Neural cell (in vitro differentiated cells): Measurements from ENCODE around the gene STON2. TPM values are rescaled to one million over a fixed set of nuclear protein-coding genes. Genes with fewer than 3 reads are reported as not detected.

Source experiments
- H2AFZ ChIP-seq: fragments of 200-600, 300-800 bp; sonication (generic), shearing (Covaris generic); 2 replicates; pipeline ENCODE4 v1.6.0; 2014; ENCODE audit warnings: low read depth, mild to moderate bottlenecking, antibody characterized with exemption, low read length, moderate library complexity
- H3F3A ChIP-seq: fragments of 200-600 bp; shearing (Covaris generic); 2 replicates; pipeline ENCODE4 v1.6.1; 2016; ENCODE audit warnings: mild to moderate bottlenecking, moderate library complexity, mixed read lengths, antibody characterized with exemption, low read length; ENCODE audit not compliant: insufficient read depth, poor library complexity, severe bottlenecking
- H3K27ac ChIP-seq: fragments of 200-600, 300-800 bp; sonication (generic), shearing (Covaris generic); 2 replicates; pipeline ENCODE4 v1.5.1; 2014; ENCODE audit warnings: mild to moderate bottlenecking, low read length, moderate library complexity
- H3K27me3 ChIP-seq: fragments of 300-800, 200-600 bp; sonication (generic), shearing (Covaris generic); 2 replicates; pipeline ENCODE4 v1.6.0; 2014; ENCODE audit warnings: mild to moderate bottlenecking, low read depth, low read length, moderate library complexity; ENCODE audit not compliant: insufficient read depth
- H3K36me3 ChIP-seq: fragments of 300-800, 200-600 bp; sonication (generic), shearing (Covaris generic); 2 replicates; pipeline ENCODE4 v1.5.1; 2014; ENCODE audit warnings: mild to moderate bottlenecking, antibody characterized with exemption, low read length, moderate library complexity; ENCODE audit not compliant: insufficient read depth
- H3K4me2 ChIP-seq: fragments of 300-800, 200-600 bp; sonication (generic), shearing (Covaris generic); 2 replicates; pipeline ENCODE4 v1.6.0; 2014; ENCODE audit warnings: mild to moderate bottlenecking, low read length
- H3K4me3 ChIP-seq: fragments of 300-800, 200-600 bp; sonication (generic), shearing (Covaris generic); 2 replicates; pipeline ENCODE4 v1.5.1; 2014; ENCODE audit warnings: mild to moderate bottlenecking, low read length, moderate library complexity
- H3K79me2 ChIP-seq: fragments of 200-600 bp; shearing (Covaris generic); replicated peaks from 2 replicates; pipeline ENCODE4 v1.6.0; 2014; ENCODE audit warnings: mild to moderate bottlenecking, low read length, moderate library complexity; ENCODE audit not compliant: insufficient read depth
- H3K9ac ChIP-seq: fragments of 300-800, 200-600 bp; sonication (generic), shearing (Covaris generic); 2 replicates; pipeline ENCODE4 v1.6.1; 2016; ENCODE audit warnings: mild to moderate bottlenecking, low read length, mixed read lengths
- H3K9me2 ChIP-seq: fragments of 200-600 bp; shearing (Covaris generic); 2 replicates; pipeline ENCODE4 v1.6.1; 2016; ENCODE audit warnings: mild to moderate bottlenecking, low read length, mixed read lengths; ENCODE audit not compliant: insufficient read depth
- H3K9me3 ChIP-seq: fragments of 200-600, 300-800 bp; sonication (generic), shearing (Covaris generic); 2 replicates; pipeline ENCODE4 v1.6.1; 2016; ENCODE audit warnings: mild to moderate bottlenecking, mixed run types, low read length, moderate library complexity, mixed read lengths
- H4K20me1 ChIP-seq: fragments of 200-600 bp; shearing (Covaris generic); 2 replicates; pipeline ENCODE4 v1.6.1; 2016; ENCODE audit warnings: mild to moderate bottlenecking, mixed run types; ENCODE audit not compliant: insufficient read depth
- CTCF ChIP-seq: fragments of 450-650 bp; IDR thresholded peaks from 2 replicates; pipeline ENCODE4 v1.5.1; 2014; ENCODE audit warnings: antibody characterized with exemption, mild to moderate bottlenecking, moderate library complexity; ENCODE audit not compliant: poor library complexity, severe bottlenecking
- EZH2 ChIP-seq: fragments of 200-600, 300-800 bp; shearing (Covaris generic), sonication (generic); IDR thresholded peaks from 2 replicates; pipeline ENCODE4 v1.6.1; 2014; ENCODE audit warnings: antibody characterized with exemption, low read length, borderline replicate concordance, mild to moderate bottlenecking; ENCODE audit not compliant: insufficient read depth, poor library complexity, severe bottlenecking
- MXI1 ChIP-seq: fragments of 450-650 bp; conservative IDR thresholded peaks from 2 replicates; pipeline ENCODE4 v1.6.1; 2014; ENCODE audit warnings: antibody characterized with exemption, mild to moderate bottlenecking; ENCODE audit not compliant: poor library complexity, severe bottlenecking
- POLR2AphosphoS5 ChIP-seq: IDR thresholded peaks from 2 replicates; pipeline ENCODE4 v1.6.1; 2012
- RAD21 ChIP-seq: fragments of 450-650 bp; conservative IDR thresholded peaks from 2 replicates; pipeline ENCODE4 v1.6.1; 2014; ENCODE audit warnings: antibody characterized with exemption, mild to moderate bottlenecking, moderate library complexity
- REST ChIP-seq: IDR thresholded peaks from 2 replicates; pipeline ENCODE4 v1.6.1; 2012; ENCODE audit warnings: borderline replicate concordance
- SMC3 ChIP-seq: fragments of 450-650 bp; conservative IDR thresholded peaks from 2 replicates; pipeline ENCODE4 v1.6.1; 2014; ENCODE audit warnings: antibody characterized with exemption, mild to moderate bottlenecking, moderate library complexity; ENCODE audit not compliant: poor library complexity
- TAF1 ChIP-seq: IDR thresholded peaks from 2 replicates; pipeline ENCODE4 v1.6.1; 2012; ENCODE audit warnings: low read depth
- polyA plus RNA-seq: library from polyadenylated mRNA; depleted of rRNA; stranded (reverse); fragments of >200 nt; gene quantifications from 2 replicates; pipeline ENCODE4 v1.2.3, GENCODE V29; 2014

Gene STON2
- polyA plus RNA-seq, 1 donor from 2014 or later, result 11.3 TPM

- no peak overlapping the region for H3K9ac ChIP-seq
- H3F3A ChIP-seq, result no peaks in the 10 kb centered on the region
- no peaks in the 10 kb centered on the region for H3K9me3 ChIP-seq
- H3K4me2 ChIP-seq, result no peak overlapping the region
- H3K9me2 ChIP-seq, result no peaks in the 10 kb centered on the region
- H4K20me1 ChIP-seq, result no peaks in the 10 kb centered on the region
- H2AFZ ChIP-seq, result no peak overlapping the region
- no peak overlapping the region for H3K27ac ChIP-seq
- no peaks in the 10 kb centered on the region for H3K36me3 ChIP-seq
- no peaks in the 10 kb centered on the region for H3K79me2 ChIP-seq
- no peak for TF ChIP-seq SMC3
- TF ChIP-seq REST, result no peak
- no peak for TF ChIP-seq TAF1
- TF ChIP-seq POLR2AphosphoS5, result no peak
- TF ChIP-seq EZH2, result no peak
- TF ChIP-seq CTCF, result no peak
- no peak overlapping the region for H3K4me3 ChIP-seq
- no peaks in the 10 kb centered on the region for H3K27me3 ChIP-seq
Observed at GRCh38 chr14:81301371-81301770, 98.8 kb downstream of the STON2 start.

- Histone ChIP-seq H3K9ac (no peak overlapping the region), H3K36me3 (no peaks in the 10 kb centered on the region), H4K20me1 (no peaks in the 10 kb centered on the region), H3K27me3 (no peaks in the 10 kb centered on the region), H2AFZ (no peak overlapping the region), H3K9me2 (no peaks in the 10 kb centered on the region), H3K79me2 (no peaks in the 10 kb centered on the region), H3K9me3 (no peaks in the 10 kb centered on the region), H3F3A (no peaks in the 10 kb centered on the region), H3K27ac (no peak overlapping the region), H3K4me2 (no peak overlapping the region), H3K4me3 (no peak overlapping the region)
- TF ChIP-seq REST (no peak), RAD21 (no peak), EZH2 (no peak), POLR2AphosphoS5 (no peak), CTCF (no peak), SMC3 (no peak), MXI1 (no peak), TAF1 (no peak)
Observed at GRCh38 chr14:81298911-81299310, 101.2 kb downstream of the STON2 start.
